GM12878 (cell line): ENCODE measurements around the gene CDK15. TPM values are rescaled to one million over a fixed set of nuclear protein-coding genes. Genes with fewer than 3 reads are reported as not detected.

Experiments
- ATAC-seq: fragments of 200-7000 bp; cut with Tn5 transposase; 3 replicates; pipeline ENCODE4 v1.9.1; 2020; ENCODE audit warnings: mild to moderate bottlenecking, moderate library complexity
- BruUV-seq: library from RNA; stranded (reverse); fragments of 400-500 nt; replicated peaks from 2 replicates; lab custom pipeline; 2021; lab: Mats Ljungman, UMichigan
- CTCF ChIA-PET: fragments of 300-600 bp; sonication (Branson Sonifier 250); formaldehyde crosslinking; extraction: SDS; loops from one replicate; lab custom pipeline; 2021; ENCODE audit warnings: inconsistent platforms; lab: Yijun Ruan, JAX
- POLR2A ChIA-PET: fragments of 350-600 bp; formaldehyde crosslinking; extraction: SDS; loops from one replicate; lab custom pipeline; 2021; ENCODE audit warnings: inconsistent platforms; lab: Charles Lee
- RAD21 ChIA-PET: fragments of 300-600 bp; sonication (Branson Sonifier 250); formaldehyde crosslinking; loops from one replicate; lab custom pipeline; 2023; ENCODE audit warnings: antibody characterized with exemption; ENCODE audit not compliant: unreplicated experiment; lab: Charles Lee
- SMC1A ChIA-PET: fragments of 300-600 bp; sonication (Branson Sonifier 250); formaldehyde crosslinking; loops from one replicate; lab custom pipeline; 2023; ENCODE audit not compliant: unreplicated experiment, uncharacterized antibody; lab: Charles Lee
- DNase-seq: peaks from one replicate; pipeline ENCODE4 v3.0.0-alpha.2; 2011; ENCODE audit warnings: low read depth, low spot score
- FAIRE-seq: peaks from 3 replicates; lab custom pipeline; 2011; peaks lifted over from hg19 to GRCh38; lab: Jason Lieb, UNC
- H2AFZ ChIP-seq: 2 replicates; pipeline ENCODE4 v1.6.0; 2011; ENCODE audit warnings: low read depth, low read length, control low read depth; ENCODE audit not compliant: control insufficient read depth
- H3K27ac ChIP-seq: 2 replicates; pipeline ENCODE4 v1.5.1; 2011; ENCODE audit warnings: control low read depth; ENCODE audit not compliant: control insufficient read depth, insufficient read depth
- H3K27me3 ChIP-seq, 2 experiments: replicated peaks in 1 of 2; 2 replicates each; pipeline versions ENCODE4 v1.6.0 to v1.6.1; 2011; ENCODE audit warnings: low read length in 1 of 2; ENCODE audit not compliant: control insufficient read depth in 2 of 2, insufficient read depth in 2 of 2
- H3K36me3 ChIP-seq, 2 experiments: 2 replicates each; pipeline ENCODE4 v1.5.1; 2011; ENCODE audit warnings: low read length in 1 of 2; ENCODE audit not compliant: control insufficient read depth in 2 of 2, insufficient read depth in 2 of 2
- H3K4me1 ChIP-seq: 2 replicates; pipeline ENCODE4 v1.6.1; 2011; ENCODE audit warnings: mild to moderate bottlenecking, low read length, moderate library complexity, mixed read lengths; ENCODE audit not compliant: control insufficient read depth, insufficient read depth
- H3K4me2 ChIP-seq: 2 replicates; pipeline ENCODE4 v1.6.0; 2011; ENCODE audit warnings: control low read depth; ENCODE audit not compliant: control insufficient read depth, insufficient read depth
- H3K4me3 ChIP-seq: fragments of 200-600 bp; sonication (generic); 2 replicates; pipeline ENCODE4 v1.5.1; 2016
- H3K79me2 ChIP-seq: 2 replicates; pipeline ENCODE4 v1.6.0; 2011; ENCODE audit warnings: low read length; ENCODE audit not compliant: control insufficient read depth, insufficient read depth
- H3K9ac ChIP-seq: 2 replicates; pipeline ENCODE4 v1.8.0; 2011; ENCODE audit warnings: low read length, control low read depth, mixed read lengths; ENCODE audit not compliant: control insufficient read depth, insufficient read depth
- H3K9me3 ChIP-seq: replicated peaks from 3 replicates; pipeline ENCODE4 v1.5.1; 2011; ENCODE audit warnings: mild to moderate bottlenecking, low read length; ENCODE audit not compliant: control insufficient read depth, insufficient read depth
- H4K20me1 ChIP-seq: 2 replicates; pipeline ENCODE4 v1.6.0; 2011; ENCODE audit not compliant: control insufficient read depth, insufficient read depth
- RAD21 ChIP-seq: IDR thresholded peaks from 2 replicates; pipeline ENCODE4 v1.6.1; 2011; ENCODE audit warnings: mild to moderate bottlenecking, low read depth, low read length, moderate library complexity; ENCODE audit not compliant: insufficient read depth
- SKIL ChIP-seq: fragments of 450-650 bp; IDR thresholded peaks from 2 replicates; pipeline ENCODE4 v1.6.1; 2017; ENCODE audit warnings: mild to moderate bottlenecking, low read depth, inconsistent platforms; ENCODE audit not compliant: poor library complexity, severe bottlenecking
- SMC3 ChIP-seq: IDR thresholded peaks from 2 replicates; pipeline ENCODE4 v1.6.1; 2011; ENCODE audit warnings: low read length, improper control_type of control experiment, borderline replicate concordance
- ZBTB33 ChIP-seq: fragments of 450-650 bp; IDR thresholded peaks from 2 replicates; pipeline ENCODE4 v1.6.1; 2017; ENCODE audit warnings: mild to moderate bottlenecking
- ZNF384 ChIP-seq: IDR thresholded peaks from 2 replicates; pipeline ENCODE4 v1.6.1; 2012; ENCODE audit warnings: low read depth, mild to moderate bottlenecking, low read length, improper control_type of control experiment, borderline replicate concordance
- WGBS: methylation state at CpG from one replicate; pipeline ENCODE4 v1.1.6; 2016; ENCODE audit warnings: low lambda C conversion rate; ENCODE audit not compliant: insufficient replicate concordance, insufficient coverage; ENCODE audit errors: missing lambda C conversion rate; 5-methylcytosine and 5-hydroxymethylcytosine counted together
- in situ Hi-C: fragments of 300-500 bp; cut with MboI; formaldehyde crosslinking; loops from 9 replicates; pipeline ENCODE4 v1.14.3; 2018; ENCODE audit warnings: mixed read lengths
- intact Hi-C: fragments of 100-400 bp; cut with micrococcal nuclease; formaldehyde crosslinking; loops from one replicate; pipeline ENCODE4 v1.14.2; 2022; ENCODE audit not compliant: unreplicated experiment
- polyA plus RNA-seq, 11 experiments: library from polyadenylated mRNA; depleted of rRNA in 4 of 11; unstranded in 6 of 11; stranded (reverse) in 5 of 11; fragments of >200 nt; fragmentation: Nextera tagmentation in 4 of 11; fragmentation: Illumina TruSeq in 1 of 11; extraction: Ambion mirVana in 4 of 11; extraction: Trizol in 1 of 11; gene quantifications; 1 replicate in 1 of 11; 2 replicates in 10 of 11; pipeline versions ENCODE4 v1.2.1 to v1.2.3, GENCODE V29; 2011 to 2016; ENCODE audit warnings: inconsistent platforms in 2 of 11, missing spikeins in 2 of 11, low read depth in 1 of 11
- total RNA-seq, 4 experiments: library from RNA; depleted of rRNA in 3 of 4; stranded (reverse); fragments of >200 nt in 3 of 4; fragmentation: Illumina TruSeq in 1 of 4; extraction: Trizol in 1 of 4; gene quantifications; 2 replicates each; pipeline versions ENCODE4 v1.2.1 to v1.2.3, GENCODE V29; 2013 to 2021
- TF ChIP-seq, protein P1 (sequence below), 3 experiments: IDR thresholded peaks in 2 of 3; conservative IDR thresholded peaks in 1 of 3; 2 replicates each; pipeline ENCODE4 v1.5.1; 2011; ENCODE audit warnings: low read depth in 3 of 3, low read length in 3 of 3, mild to moderate bottlenecking in 3 of 3, control low read depth in 2 of 3, moderate library complexity in 2 of 3, inconsistent platforms in 1 of 3, mixed read lengths in 1 of 3; ENCODE audit not compliant: control insufficient read depth in 2 of 3, insufficient read depth in 1 of 3; ENCODE audit errors: extremely low read depth in 1 of 3
- TF ChIP-seq, protein P2 (sequence below): fragments of 450-650 bp; IDR thresholded peaks from 2 replicates; pipeline ENCODE4 v1.6.1; 2017; ENCODE audit warnings: antibody characterized with exemption, mild to moderate bottlenecking, moderate library complexity

CDK15 gene
- total and polyA plus RNA-seq, 10 of the 15 experiments (the other 5 are each of a cell fraction or from before 2014, with no cell fraction given): 0.01 to 0.04 TPM; not detected in 8

- TF ChIP-seq SKIL: no peak
- no peak for TF ChIP-seq ZNF384
These were observed 12.0 kb upstream of the CDK15 start (continued) for GRCh38 chr2:201794294-201794693.

DNA sequence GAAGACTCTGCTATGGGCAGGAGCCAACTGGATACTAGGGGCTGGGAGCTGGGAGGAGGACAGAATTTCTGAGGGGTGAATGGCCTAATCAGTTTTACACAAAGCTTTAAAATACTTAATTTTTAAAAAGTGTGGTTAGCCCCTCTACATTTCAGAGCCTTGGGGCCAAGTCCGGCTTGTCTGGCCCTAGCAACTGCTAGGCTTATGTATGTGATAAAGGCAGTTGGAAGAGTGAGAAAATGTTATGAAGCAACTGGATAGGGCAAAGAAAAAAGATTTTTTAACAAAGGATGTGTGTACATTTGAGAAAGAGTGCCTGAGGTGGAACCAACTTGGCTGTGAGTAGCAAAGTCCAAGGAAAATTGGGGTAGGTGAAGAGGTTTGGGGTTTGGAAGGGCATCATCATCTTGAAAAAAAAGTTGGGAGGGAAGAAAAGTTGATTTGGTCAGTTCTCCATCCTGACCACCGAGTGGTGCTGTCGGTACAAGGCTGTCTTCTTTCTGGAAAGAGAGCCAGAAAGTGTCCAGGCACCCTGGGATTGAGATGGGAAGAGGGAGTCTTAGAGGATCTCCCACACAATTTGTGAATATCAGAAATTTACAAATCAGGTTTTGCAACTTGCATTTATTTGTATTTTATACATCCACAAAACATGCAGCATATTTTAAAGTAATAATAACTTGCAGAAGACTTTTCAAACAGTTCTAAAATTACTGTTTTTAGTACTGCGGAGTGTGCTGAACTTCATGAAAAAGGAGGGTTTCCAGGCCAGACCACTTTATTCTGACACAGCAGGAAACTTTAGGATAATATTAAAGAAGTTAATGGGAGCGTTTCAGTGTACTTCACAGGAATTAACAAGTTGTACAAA lies 10.5 kb upstream of the CDK15 start:
- BruUV-seq: no TSS peak
- H3K4me3 ChIP-seq: no peak overlapping the region
- H3K27me3 ChIP-seq: no peaks in the 10 kb centered on the region
- H2AFZ ChIP-seq: no peak overlapping the region
- H3K79me2 ChIP-seq: no peaks in the 10 kb centered on the region
- 25% methylated on average over 5 of the region's 5 CpGs for WGBS
- no peaks in the 10 kb centered on the region for H3K4me1 ChIP-seq
- H4K20me1 ChIP-seq: no peaks in the 10 kb centered on the region
- no peak for DNase-seq
- H3K27ac ChIP-seq: no peak overlapping the region
- peak; percentile 46; the same call in 1 of the 3 replicates for ATAC-seq
- CTCF ChIA-PET: interaction anchor here (0.7 to 2.5 kb wide), 7 partner anchors 8 to 383 kb away, joined by 3 to 9 read pairs (median 3); no protein-coding TSS in a partner anchor
- FAIRE-seq: peak; percentile 7
- intact Hi-C loops (loop anchor here (2.0 to 5.0 kb wide), 3 partner anchors 61 to 383 kb away; no protein-coding TSS in a partner anchor), in situ Hi-C loops (no loop called here)
- no peak overlapping the region for H3K4me2 ChIP-seq
- no peaks in the 10 kb centered on the region for H3K9me3 ChIP-seq
- TF ChIP-seq ZNF384 (peak; percentile 53; the same call in 1 of the 2 replicates), RAD21 (peak; percentile 59), SMC3 (peak; percentile 57; the same call in 1 of the 2 replicates), ZBTB33 (no peak)
- TF ChIP-seq, protein P1, sequence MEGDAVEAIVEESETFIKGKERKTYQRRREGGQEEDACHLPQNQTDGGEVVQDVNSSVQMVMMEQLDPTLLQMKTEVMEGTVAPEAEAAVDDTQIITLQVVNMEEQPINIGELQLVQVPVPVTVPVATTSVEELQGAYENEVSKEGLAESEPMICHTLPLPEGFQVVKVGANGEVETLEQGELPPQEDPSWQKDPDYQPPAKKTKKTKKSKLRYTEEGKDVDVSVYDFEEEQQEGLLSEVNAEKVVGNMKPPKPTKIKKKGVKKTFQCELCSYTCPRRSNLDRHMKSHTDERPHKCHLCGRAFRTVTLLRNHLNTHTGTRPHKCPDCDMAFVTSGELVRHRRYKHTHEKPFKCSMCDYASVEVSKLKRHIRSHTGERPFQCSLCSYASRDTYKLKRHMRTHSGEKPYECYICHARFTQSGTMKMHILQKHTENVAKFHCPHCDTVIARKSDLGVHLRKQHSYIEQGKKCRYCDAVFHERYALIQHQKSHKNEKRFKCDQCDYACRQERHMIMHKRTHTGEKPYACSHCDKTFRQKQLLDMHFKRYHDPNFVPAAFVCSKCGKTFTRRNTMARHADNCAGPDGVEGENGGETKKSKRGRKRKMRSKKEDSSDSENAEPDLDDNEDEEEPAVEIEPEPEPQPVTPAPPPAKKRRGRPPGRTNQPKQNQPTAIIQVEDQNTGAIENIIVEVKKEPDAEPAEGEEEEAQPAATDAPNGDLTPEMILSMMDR (IDR thresholded peaks at IDR 0.05 in 2 of 3, conservative IDR thresholded peaks at IDR 0.05 in 1 of 3; ENCODE audit: control insufficient read depth in 2 of 3, extremely low read depth in 1 of 3, insufficient read depth in 1 of 3, low read depth in 3 of 3, low read length in 3 of 3): peak; percentile 42 to 69 (median 54); a peak in 5 of 6 replicates
- TF ChIP-seq, protein P2, sequence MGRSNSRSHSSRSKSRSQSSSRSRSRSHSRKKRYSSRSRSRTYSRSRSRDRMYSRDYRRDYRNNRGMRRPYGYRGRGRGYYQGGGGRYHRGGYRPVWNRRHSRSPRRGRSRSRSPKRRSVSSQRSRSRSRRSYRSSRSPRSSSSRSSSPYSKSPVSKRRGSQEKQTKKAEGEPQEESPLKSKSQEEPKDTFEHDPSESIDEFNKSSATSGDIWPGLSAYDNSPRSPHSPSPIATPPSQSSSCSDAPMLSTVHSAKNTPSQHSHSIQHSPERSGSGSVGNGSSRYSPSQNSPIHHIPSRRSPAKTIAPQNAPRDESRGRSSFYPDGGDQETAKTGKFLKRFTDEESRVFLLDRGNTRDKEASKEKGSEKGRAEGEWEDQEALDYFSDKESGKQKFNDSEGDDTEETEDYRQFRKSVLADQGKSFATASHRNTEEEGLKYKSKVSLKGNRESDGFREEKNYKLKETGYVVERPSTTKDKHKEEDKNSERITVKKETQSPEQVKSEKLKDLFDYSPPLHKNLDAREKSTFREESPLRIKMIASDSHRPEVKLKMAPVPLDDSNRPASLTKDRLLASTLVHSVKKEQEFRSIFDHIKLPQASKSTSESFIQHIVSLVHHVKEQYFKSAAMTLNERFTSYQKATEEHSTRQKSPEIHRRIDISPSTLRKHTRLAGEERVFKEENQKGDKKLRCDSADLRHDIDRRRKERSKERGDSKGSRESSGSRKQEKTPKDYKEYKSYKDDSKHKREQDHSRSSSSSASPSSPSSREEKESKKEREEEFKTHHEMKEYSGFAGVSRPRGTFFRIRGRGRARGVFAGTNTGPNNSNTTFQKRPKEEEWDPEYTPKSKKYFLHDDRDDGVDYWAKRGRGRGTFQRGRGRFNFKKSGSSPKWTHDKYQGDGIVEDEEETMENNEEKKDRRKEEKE: no peak
- POLR2A ChIA-PET: no interaction called here
- H3K36me3 ChIP-seq: no peaks in the 10 kb centered on the region
- no peak overlapping the region for H3K9ac ChIP-seq
- SMC1A ChIA-PET: interaction anchor here (0.7 to 1.2 kb wide), 2 partner anchors 17 to 65 kb away, joined by 3 read pairs; no protein-coding TSS in a partner anchor
- RAD21 ChIA-PET: no interaction called here
